Breast epithelium (tissue), 4 donors: ENCODE results near the gene BRSK1. TPM values are rescaled to one million over a fixed set of nuclear protein-coding genes. Genes with fewer than 3 reads are reported as not detected.

Experiments used
- DNase-seq, 2 donors: peaks; one replicate each; pipeline ENCODE4 v3.0.0-alpha.2; 2019; ENCODE audit warnings: low spot score in 2 of 2
- H3K27ac ChIP-seq, 2 donors: fragments of 200-600 bp; sonication (generic) in 1 of 2; one replicate each; pipeline ENCODE4 v1.5.1; 2016 to 2019; ENCODE audit warnings: mild to moderate bottlenecking in 1 of 2
- H3K27me3 ChIP-seq, 2 donors: fragments of 200-600 bp; sonication (generic) in 1 of 2; one replicate each; pipeline versions ENCODE4 v1.5.1 to v1.6.0; 2017 to 2019; ENCODE audit warnings: control low read depth in 1 of 2, mild to moderate bottlenecking in 1 of 2
- H3K36me3 ChIP-seq: fragments of 200-600 bp; one replicate; pipeline ENCODE4 v1.5.1; 2019
- H3K4me1 ChIP-seq, 2 donors: fragments of 200-600 bp; sonication (generic); one replicate each; pipeline ENCODE4 v1.5.1; 2016 to 2019; ENCODE audit warnings: control low read depth in 1 of 2
- H3K4me3 ChIP-seq, 3 donors: fragments of 200-600 bp; sonication (generic); 1 replicate in 2 of 3; 2 replicates in 1 of 3; pipeline ENCODE4 v1.5.1; 2016 to 2019; ENCODE audit warnings: mild to moderate bottlenecking in 3 of 3, moderate library complexity in 2 of 3
- H3K9me3 ChIP-seq, 2 donors: fragments of 200-600 bp; sonication (generic) in 1 of 2; one replicate each; pipeline ENCODE4 v1.5.1; 2016 to 2019; ENCODE audit warnings: control low read depth in 1 of 2
- POLR2A ChIP-seq: fragments of 450-650 bp; IDR thresholded peaks from one replicate; pipeline ENCODE4 v1.6.1; 2016; ENCODE audit warnings: antibody characterized with exemption, mild to moderate bottlenecking, moderate library complexity
- POLR2AphosphoS5 ChIP-seq, 3 donors: sonication (generic); formaldehyde crosslinking; IDR thresholded peaks; one replicate each; pipeline ENCODE4 v1.6.1; 2017; ENCODE audit warnings: antibody characterized with exemption in 3 of 3
- intact Hi-C: fragments of 100-400 bp; cut with DNase I; formaldehyde crosslinking; loops from one replicate; pipeline ENCODE4 v1.15.1; 2023; ENCODE audit warnings: low total_unique reads
- total RNA-seq, 3 donors: library from RNA; depleted of rRNA; stranded (reverse); fragments of >200 nt; gene quantifications; one replicate each; pipeline ENCODE4 v1.1.0, GENCODE V29; 2016
- TF ChIP-seq, protein P1 (sequence below), 3 donors: fragments of 450-650 bp; IDR thresholded peaks; one replicate each; pipeline ENCODE4 v1.5.1; 2016 to 2017; ENCODE audit warnings: antibody characterized with exemption in 3 of 3, mild to moderate bottlenecking in 3 of 3, moderate library complexity in 3 of 3

The BRSK1 gene
- total RNA-seq, 3 donors from 2014 or later = 2.5 to 4.6 TPM; not detected in 1

DNA sequence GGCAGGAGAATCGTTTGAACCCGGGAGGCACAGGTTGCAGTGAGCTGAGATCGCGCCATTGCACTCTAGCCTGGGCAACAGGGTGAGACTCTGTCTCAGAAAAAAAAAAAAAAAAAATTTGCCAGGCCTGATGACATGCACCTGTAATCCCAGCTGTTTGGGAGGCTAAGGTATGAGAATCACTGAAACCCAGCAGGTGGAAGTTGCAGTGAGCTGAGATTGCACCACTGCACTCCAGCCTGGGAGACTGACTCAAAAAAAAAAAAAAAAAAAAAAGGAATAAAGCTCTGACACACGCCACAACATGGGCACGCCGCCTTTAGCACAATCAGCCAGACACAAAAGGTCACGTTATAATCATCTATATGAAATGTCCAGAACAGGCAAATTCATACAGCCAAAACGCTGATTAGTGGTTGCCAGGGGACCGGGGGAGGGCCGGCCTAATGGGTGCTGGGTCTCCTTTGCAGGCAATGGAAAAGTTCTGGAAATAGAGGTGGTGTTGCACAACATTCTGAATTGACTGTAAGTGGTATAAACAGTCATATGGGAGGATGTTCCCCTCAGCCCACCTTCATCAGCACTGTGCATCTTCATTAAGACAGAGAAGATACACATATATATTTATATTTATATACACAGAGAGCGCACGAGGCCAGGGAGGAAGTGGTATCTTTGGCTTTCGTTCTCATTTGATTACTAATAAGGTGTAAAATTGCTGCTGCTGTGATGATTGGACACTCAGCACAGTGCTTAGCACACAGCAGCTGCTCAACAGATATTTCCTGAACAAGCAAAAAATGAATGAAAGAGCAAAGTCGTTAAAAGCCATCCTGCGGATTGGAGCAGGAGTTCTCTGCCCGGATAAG is 7.7 kb upstream of the BRSK1 start:
- TF ChIP-seq POLR2A = no peak
- TF ChIP-seq POLR2AphosphoS5 (IDR thresholded peaks at IDR 0.05) = no peak
- TF ChIP-seq, protein P1, sequence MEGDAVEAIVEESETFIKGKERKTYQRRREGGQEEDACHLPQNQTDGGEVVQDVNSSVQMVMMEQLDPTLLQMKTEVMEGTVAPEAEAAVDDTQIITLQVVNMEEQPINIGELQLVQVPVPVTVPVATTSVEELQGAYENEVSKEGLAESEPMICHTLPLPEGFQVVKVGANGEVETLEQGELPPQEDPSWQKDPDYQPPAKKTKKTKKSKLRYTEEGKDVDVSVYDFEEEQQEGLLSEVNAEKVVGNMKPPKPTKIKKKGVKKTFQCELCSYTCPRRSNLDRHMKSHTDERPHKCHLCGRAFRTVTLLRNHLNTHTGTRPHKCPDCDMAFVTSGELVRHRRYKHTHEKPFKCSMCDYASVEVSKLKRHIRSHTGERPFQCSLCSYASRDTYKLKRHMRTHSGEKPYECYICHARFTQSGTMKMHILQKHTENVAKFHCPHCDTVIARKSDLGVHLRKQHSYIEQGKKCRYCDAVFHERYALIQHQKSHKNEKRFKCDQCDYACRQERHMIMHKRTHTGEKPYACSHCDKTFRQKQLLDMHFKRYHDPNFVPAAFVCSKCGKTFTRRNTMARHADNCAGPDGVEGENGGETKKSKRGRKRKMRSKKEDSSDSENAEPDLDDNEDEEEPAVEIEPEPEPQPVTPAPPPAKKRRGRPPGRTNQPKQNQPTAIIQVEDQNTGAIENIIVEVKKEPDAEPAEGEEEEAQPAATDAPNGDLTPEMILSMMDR (IDR thresholded peaks at IDR 0.05) = no peak
- DNase-seq = no peak
- intact Hi-C loops = no loop called here
- Histone ChIP-seq H3K27me3 (no peaks in the 10 kb centered on the region), H3K27ac (no peak overlapping the region), H3K4me3 (no peak overlapping the region), H3K4me1 (no peaks in the 10 kb centered on the region), H3K36me3 (no peaks in the 10 kb centered on the region), H3K9me3 (no peaks in the 10 kb centered on the region)

DNA sequence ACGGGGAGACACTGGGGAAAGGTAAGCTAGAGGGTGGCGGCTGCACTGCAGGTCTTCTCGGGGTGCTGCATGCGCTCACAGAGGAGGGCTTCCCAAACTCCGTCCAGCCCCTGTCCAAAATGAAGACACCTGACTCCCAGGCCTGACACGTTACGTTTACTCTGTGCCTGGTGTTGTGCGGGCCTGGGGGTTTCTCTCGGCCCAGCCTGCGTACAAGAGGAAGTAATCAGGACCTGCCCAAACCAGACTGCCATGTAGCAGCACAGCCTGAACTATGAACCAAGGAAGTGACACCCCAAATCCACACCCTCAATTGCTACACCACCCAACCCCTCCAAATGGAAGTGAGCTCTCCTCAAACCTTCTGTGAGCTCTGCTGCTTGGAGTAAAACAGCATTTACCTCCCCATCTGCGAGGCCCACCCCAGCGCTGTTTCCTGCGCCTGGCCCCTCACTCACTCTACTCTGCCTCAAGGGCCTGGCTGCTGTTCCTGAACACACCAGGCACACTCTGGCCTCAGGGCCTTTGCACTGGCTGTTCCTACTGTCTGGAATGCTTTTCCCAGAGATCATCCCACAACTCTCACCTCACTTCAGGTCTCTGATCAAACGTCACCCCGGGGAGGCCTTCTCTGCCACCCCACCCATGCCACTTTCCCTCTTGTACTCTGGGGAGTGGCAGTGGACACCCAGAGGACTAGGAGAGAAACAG is 6.9 kb upstream of the BRSK1 start:
- no peaks in the 10 kb centered on the region for H3K4me1 ChIP-seq
- no peaks in the 10 kb centered on the region for H3K36me3 ChIP-seq
- no peaks in the 10 kb centered on the region for H3K9me3 ChIP-seq
- no peak overlapping the region for H3K4me3 ChIP-seq
- H3K27me3 ChIP-seq = no peaks in the 10 kb centered on the region
- no peak for DNase-seq
- intact Hi-C loops = no loop called here
- no peak overlapping the region for H3K27ac ChIP-seq
- TF ChIP-seq POLR2AphosphoS5 (IDR thresholded peaks at IDR 0.05) (no peak), POLR2A (no peak)
- TF ChIP-seq, protein P1 (IDR thresholded peaks at IDR 0.05) = no peak

DNA sequence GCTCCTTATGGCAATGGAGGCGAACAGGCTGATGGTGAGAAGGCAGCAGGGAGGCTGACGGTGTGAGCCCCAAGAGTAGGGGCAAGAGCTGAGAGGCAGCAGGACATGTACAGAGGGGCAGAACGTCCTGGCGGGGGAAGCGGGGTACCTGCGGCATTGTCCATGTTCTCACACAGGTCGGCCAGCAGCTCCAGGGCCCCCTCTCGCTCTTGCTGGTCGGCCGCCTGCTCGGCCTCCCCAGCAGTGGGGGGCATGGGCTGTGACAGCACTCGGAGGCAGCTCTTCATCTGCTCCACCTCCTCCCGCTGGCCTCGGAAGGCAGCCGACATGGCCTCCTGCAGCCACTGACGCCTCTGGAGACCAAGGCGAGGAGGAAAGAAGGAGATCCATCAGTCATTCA is 6.3 kb upstream of the BRSK1 start:
- TF ChIP-seq POLR2A = no peak
- TF ChIP-seq, protein P1 (IDR thresholded peaks at IDR 0.05) = no peak
- TF ChIP-seq POLR2AphosphoS5 (IDR thresholded peaks at IDR 0.05) = no peak
- Histone ChIP-seq H3K36me3 (no peaks in the 10 kb centered on the region), H3K27me3 (no peaks in the 10 kb centered on the region)

DNA sequence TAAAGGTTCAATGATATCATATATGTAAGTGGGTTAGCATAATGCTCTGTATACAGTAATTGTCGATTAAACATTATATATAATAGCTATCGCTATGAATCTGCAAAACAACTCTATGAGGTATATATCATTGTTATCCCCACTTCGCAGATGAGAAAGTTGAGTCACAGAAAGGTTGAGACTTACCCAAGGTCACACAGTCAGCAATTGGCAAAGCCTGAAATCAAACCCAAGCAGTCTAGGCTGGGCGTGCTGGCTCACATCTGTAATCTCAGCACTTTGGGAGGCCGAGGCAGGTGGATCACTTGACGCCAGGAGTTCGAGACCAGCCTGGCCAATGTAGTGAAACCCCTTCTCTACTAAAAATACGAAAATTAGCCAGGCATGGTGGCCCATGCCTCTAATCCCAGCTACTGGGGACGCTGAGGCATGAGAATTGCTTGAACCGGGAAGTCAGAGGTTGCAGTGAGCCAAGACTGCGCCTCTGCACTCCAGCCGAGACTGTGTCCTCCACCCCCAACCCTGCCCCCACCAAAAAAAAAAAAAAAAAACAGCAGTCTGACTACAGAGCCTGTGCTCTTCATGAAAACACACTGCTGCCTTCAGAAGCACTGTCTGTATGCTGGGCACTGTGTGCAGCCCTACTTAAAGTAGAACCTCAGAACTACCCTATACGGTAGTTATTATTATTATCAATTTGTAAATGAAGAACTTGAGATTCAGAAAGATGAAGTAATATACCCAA is 5.2 kb upstream of the BRSK1 start:
- H3K9me3 ChIP-seq = no peaks in the 10 kb centered on the region
- no peak for TF ChIP-seq POLR2AphosphoS5 (IDR thresholded peaks at IDR 0.05)
- TF ChIP-seq, protein P1 (IDR thresholded peaks at IDR 0.05) = no peak
- TF ChIP-seq POLR2A = no peak
- H3K27ac ChIP-seq = no peak overlapping the region
- H3K27me3 ChIP-seq = no peaks in the 10 kb centered on the region
- peak overlapping the region in 2 of 3 donors; percentile 80 to 82 for H3K4me3 ChIP-seq
- no peaks in the 10 kb centered on the region for H3K36me3 ChIP-seq
- intact Hi-C loops = no loop called here
- DNase-seq = no peak
- no peaks in the 10 kb centered on the region for H3K4me1 ChIP-seq

More for the DNA sequence above, 6.3 kb upstream of the BRSK1 start:
- no peaks in the 10 kb centered on the region for H3K9me3 ChIP-seq
- H3K4me3 ChIP-seq = no peak overlapping the region
- no peaks in the 10 kb centered on the region for H3K4me1 ChIP-seq
- DNase-seq = no peak
- intact Hi-C loops = no loop called here
- no peak overlapping the region for H3K27ac ChIP-seq
